Smooth muscle cell (in vitro differentiated cells): ENCODE results near the gene GPR3. TPM values are rescaled to one million over a fixed set of nuclear protein-coding genes. Genes with fewer than 3 reads are reported as not detected.
"Not testable (repeated sequence)": the region's sequence is repeated elsewhere in the genome, so short reads cannot be mapped to it uniquely, and the experiment has no call there.

Experiments
- DNase-seq: peaks from one replicate; lab custom pipeline; 2025; ENCODE audit not compliant: unreplicated experiment; lab: John Stamatoyannopoulos, UW
- H2AFZ ChIP-seq: fragments of 200-600 bp; sonication (generic); 2 replicates; pipeline ENCODE4 v1.6.0; 2016; ENCODE audit warnings: antibody characterized with exemption, low read depth, mild to moderate bottlenecking
- H3F3A ChIP-seq: fragments of 200-600 bp; sonication (generic); 2 replicates; pipeline ENCODE4 v1.6.0; 2017; ENCODE audit warnings: antibody characterized with exemption, low read depth
- H3K27ac ChIP-seq: fragments of 200-600 bp; sonication (generic); 2 replicates; pipeline ENCODE4 v1.5.1; 2016; ENCODE audit warnings: low read depth, mild to moderate bottlenecking
- H3K27me3 ChIP-seq: fragments of 200-600 bp; sonication (generic); 2 replicates; pipeline ENCODE4 v1.6.1; 2016; ENCODE audit warnings: low read depth, mild to moderate bottlenecking
- H3K36me3 ChIP-seq: fragments of 200-600 bp; sonication (generic); 2 replicates; pipeline ENCODE4 v1.5.1; 2016; ENCODE audit warnings: low read depth
- H3K4me1 ChIP-seq: fragments of 200-600 bp; sonication (generic); 2 replicates; pipeline ENCODE4 v1.5.1; 2016; ENCODE audit warnings: low read depth
- H3K4me2 ChIP-seq: fragments of 200-600 bp; sonication (generic); 2 replicates; pipeline ENCODE4 v1.6.0; 2016; ENCODE audit warnings: mild to moderate bottlenecking
- H3K4me3 ChIP-seq: fragments of 200-600 bp; sonication (generic); 2 replicates; pipeline ENCODE4 v1.5.1; 2016; ENCODE audit warnings: mild to moderate bottlenecking
- H3K79me2 ChIP-seq: fragments of 200-600 bp; sonication (generic); 2 replicates; pipeline ENCODE4 v1.6.0; 2016; ENCODE audit warnings: low read depth, mild to moderate bottlenecking
- H3K9ac ChIP-seq: fragments of 200-600 bp; sonication (generic); 2 replicates; pipeline ENCODE4 v1.6.0; 2016; ENCODE audit warnings: low read depth
- H3K9me3 ChIP-seq: fragments of 200-600 bp; sonication (generic); replicated peaks from 2 replicates; pipeline ENCODE4 v1.5.1; 2016; ENCODE audit warnings: low read depth
- H4K20me1 ChIP-seq: fragments of 200-600 bp; sonication (generic); 2 replicates; pipeline ENCODE4 v1.6.0; 2016; ENCODE audit warnings: low read depth
- WGBS: methylation state at CpG from one replicate; pipeline ENCODE4 v1.1.7; 2016; ENCODE audit warnings: low lambda C conversion rate; 5-methylcytosine and 5-hydroxymethylcytosine counted together
- polyA plus RNA-seq: library from polyadenylated mRNA; unstranded; fragments of >200 nt; fragmentation: Nextera tagmentation; extraction: Ambion mirVana; gene quantifications from 2 replicates; pipeline ENCODE4 v1.2.1, GENCODE V29; 2016
- total RNA-seq: library from RNA; depleted of rRNA; stranded (reverse); fragments of >200 nt; gene quantifications from 2 replicates; pipeline ENCODE4 v1.2.3, GENCODE V29; 2014
- TF ChIP-seq, protein P1 (sequence below): fragments of 200-600 bp; sonication (generic); IDR thresholded peaks from 2 replicates; pipeline ENCODE4 v1.5.1; 2017; ENCODE audit warnings: borderline replicate concordance, mild to moderate bottlenecking, antibody characterized with exemption; ENCODE audit not compliant: insufficient read depth, poor library complexity, severe bottlenecking

Gene GPR3
- total and polyA plus RNA-seq, 2 experiments from 2014 or later = 2.7 to 4.0 TPM

DNA sequence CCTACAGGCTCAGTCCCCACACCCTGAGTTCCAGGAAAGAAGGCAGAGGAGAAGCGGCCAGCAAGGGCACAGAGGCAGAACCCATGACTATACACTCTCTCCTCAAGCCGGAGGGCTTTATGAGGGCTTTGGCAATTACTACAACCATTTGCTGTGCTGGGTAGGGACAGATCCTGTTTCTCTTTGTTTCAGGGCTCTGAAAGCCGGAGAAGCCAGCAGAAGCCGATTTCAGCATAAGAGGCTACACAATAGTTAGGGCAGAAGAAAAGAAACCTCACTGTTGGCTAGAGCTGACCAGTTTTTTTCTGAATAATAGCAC, 13.9 kb downstream of the GPR3 start:
- Histone ChIP-seq H3K9ac (no peak overlapping the region), H4K20me1 (no peaks in the 10 kb centered on the region)

DNA sequence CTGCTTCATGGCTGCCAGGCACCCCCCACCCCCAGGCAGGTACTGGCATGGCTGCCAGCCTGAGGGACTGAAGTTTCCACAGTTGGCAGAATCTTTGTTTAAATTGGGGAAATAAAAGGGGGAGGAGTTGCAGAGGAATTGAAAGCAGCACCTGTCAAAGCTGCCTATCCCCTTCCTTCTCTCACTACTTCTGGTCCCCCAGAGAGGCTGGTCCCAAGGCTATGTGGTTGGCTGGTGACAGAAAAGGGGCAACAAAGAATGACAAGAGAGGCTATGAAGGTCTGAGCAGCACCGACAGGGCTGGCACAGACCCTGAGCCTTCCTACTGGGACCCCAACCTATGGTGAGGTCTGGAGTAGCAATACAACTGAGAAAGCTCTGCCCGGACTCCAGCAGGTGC, 14.4 kb downstream of the GPR3 start:
- H3K4me1 ChIP-seq = peaks cover 36% of the 10 kb centered on the region
- not testable (repeated sequence) for H3F3A ChIP-seq, H3K36me3 ChIP-seq, H3K9ac ChIP-seq, DNase-seq, H4K20me1 ChIP-seq, H3K27me3 ChIP-seq, H3K4me3 ChIP-seq, H2AFZ ChIP-seq, H3K4me2 ChIP-seq, H3K79me2 ChIP-seq, H3K9me3 ChIP-seq
- 98% methylated on average over 2 of the region's 2 CpGs for WGBS
- H3K27ac ChIP-seq = peak overlapping the region; percentile 35

More for the DNA sequence above, 13.9 kb downstream of the GPR3 start:
- no peak for DNase-seq
- Histone ChIP-seq H3F3A (peaks cover 8% of the 10 kb centered on the region), H3K4me2 (no peak overlapping the region), H3K79me2 (no peaks in the 10 kb centered on the region), H3K4me1 (peaks cover 36% of the 10 kb centered on the region), H3K27ac (peak overlapping the region; percentile 35), H2AFZ (no peak overlapping the region), H3K27me3 (no peaks in the 10 kb centered on the region), H3K4me3 (no peak overlapping the region), H3K36me3 (no peaks in the 10 kb centered on the region), H3K9me3 (no peaks in the 10 kb centered on the region)
- WGBS = 51% methylated on average over 4 of the region's 4 CpGs
- TF ChIP-seq, protein P1, sequence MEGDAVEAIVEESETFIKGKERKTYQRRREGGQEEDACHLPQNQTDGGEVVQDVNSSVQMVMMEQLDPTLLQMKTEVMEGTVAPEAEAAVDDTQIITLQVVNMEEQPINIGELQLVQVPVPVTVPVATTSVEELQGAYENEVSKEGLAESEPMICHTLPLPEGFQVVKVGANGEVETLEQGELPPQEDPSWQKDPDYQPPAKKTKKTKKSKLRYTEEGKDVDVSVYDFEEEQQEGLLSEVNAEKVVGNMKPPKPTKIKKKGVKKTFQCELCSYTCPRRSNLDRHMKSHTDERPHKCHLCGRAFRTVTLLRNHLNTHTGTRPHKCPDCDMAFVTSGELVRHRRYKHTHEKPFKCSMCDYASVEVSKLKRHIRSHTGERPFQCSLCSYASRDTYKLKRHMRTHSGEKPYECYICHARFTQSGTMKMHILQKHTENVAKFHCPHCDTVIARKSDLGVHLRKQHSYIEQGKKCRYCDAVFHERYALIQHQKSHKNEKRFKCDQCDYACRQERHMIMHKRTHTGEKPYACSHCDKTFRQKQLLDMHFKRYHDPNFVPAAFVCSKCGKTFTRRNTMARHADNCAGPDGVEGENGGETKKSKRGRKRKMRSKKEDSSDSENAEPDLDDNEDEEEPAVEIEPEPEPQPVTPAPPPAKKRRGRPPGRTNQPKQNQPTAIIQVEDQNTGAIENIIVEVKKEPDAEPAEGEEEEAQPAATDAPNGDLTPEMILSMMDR = no peak

DNA sequence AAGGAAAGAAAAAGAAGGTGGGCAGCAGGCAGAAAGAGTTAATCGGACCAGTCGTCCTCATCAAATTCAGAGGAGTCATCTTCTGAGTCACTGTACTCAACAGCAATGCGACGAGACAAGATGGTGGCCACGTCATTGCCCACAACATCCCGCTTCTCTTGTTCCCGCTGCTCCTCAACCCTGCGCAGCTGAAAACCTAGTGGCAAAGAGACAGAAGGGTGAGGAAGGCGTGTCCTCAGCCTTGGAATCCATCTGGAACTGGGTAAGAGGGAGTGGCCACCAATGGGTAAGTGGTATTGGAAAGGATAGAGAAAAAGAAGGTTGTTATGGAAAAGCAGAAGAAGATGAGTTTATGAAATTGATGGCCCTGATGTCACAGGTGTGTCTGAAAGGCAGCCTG, 15.7 kb downstream of the GPR3 start:
- H3K36me3 ChIP-seq = peaks cover 7% of the 10 kb centered on the region
- no peaks in the 10 kb centered on the region for H3K79me2 ChIP-seq
- no peak overlapping the region for H3K27ac ChIP-seq
- no peak overlapping the region for H2AFZ ChIP-seq
- H3K27me3 ChIP-seq = no peaks in the 10 kb centered on the region
- H4K20me1 ChIP-seq = no peaks in the 10 kb centered on the region
- H3K4me2 ChIP-seq = no peak overlapping the region
- no peaks in the 10 kb centered on the region for H3K9me3 ChIP-seq
- H3K4me1 ChIP-seq = peaks cover 33% of the 10 kb centered on the region
- H3K9ac ChIP-seq = no peak overlapping the region
- DNase-seq = no peak
- H3K4me3 ChIP-seq = no peak overlapping the region
- 92% methylated on average over 9 of the region's 9 CpGs for WGBS
- TF ChIP-seq, protein P1 = no peak
- H3F3A ChIP-seq = peaks cover 8% of the 10 kb centered on the region

DNA sequence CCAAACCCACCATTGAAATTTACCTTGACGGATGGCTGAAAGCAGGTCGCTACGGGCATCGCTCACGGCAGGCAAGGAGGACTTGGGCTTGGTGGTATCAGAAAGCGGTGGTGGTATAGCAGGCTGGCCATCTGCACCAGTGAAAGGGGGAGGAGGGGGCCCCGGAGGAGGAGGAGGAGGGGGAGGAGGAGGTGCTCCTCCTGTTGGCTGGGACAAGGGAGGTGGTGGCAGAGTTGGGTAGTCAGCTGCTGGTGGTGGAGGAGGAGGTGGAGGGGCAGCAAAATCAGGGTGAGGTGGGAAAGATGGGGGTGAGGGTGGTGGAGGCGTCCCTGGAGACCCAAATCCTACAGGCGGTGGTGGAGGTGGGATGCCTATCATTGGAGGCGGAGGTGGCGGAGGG, 17.2 kb downstream of the GPR3 start:
- Histone ChIP-seq H2AFZ (no peak overlapping the region), H4K20me1 (no peaks in the 10 kb centered on the region), H3K79me2 (no peaks in the 10 kb centered on the region), H3F3A (peaks cover 5% of the 10 kb centered on the region), H3K36me3 (peaks cover 8% of the 10 kb centered on the region), H3K9ac (no peak overlapping the region), H3K4me2 (no peak overlapping the region), H3K27me3 (no peaks in the 10 kb centered on the region), H3K4me3 (no peak overlapping the region), H3K4me1 (peaks cover 22% of the 10 kb centered on the region), H3K27ac (no peak overlapping the region), H3K9me3 (no peaks in the 10 kb centered on the region)
- DNase-seq = no peak
- 98% methylated on average over 8 of the region's 11 CpGs for WGBS
- TF ChIP-seq, protein P1 = no peak
